Upper lobe of right lung (tissue), 1 donor: Measurements from ENCODE around the gene CCDC27. TPM values are rescaled to one million over a fixed set of nuclear protein-coding genes. Genes with fewer than 3 reads are reported as not detected.
A peak's percentile ranks its signal among the peaks of the same experiment; 100 is the strongest.

Experiments used
- ATAC-seq: fragments of 200-7000 bp; cut with Tn5 transposase; one replicate; pipeline ENCODE4 v1.9.1; 2020; ENCODE audit warnings: mild to moderate bottlenecking, moderate library complexity
- DNase-seq: peaks from one replicate; pipeline ENCODE4 v3.0.0-alpha.2; 2020
- H3K27ac ChIP-seq: fragments of 200-600 bp; one replicate; pipeline ENCODE4 v1.8.0; 2022
- H3K27me3 ChIP-seq: fragments of 200-600 bp; one replicate; pipeline ENCODE4 v1.8.0; 2022; ENCODE audit warnings: mild to moderate bottlenecking
- H3K36me3 ChIP-seq: fragments of 200-600 bp; one replicate; pipeline ENCODE4 v1.8.0; 2022
- H3K4me1 ChIP-seq: fragments of 200-600 bp; one replicate; pipeline ENCODE4 v1.8.0; 2022
- H3K4me3 ChIP-seq: fragments of 200-600 bp; one replicate; pipeline ENCODE4 v1.8.0; 2022; ENCODE audit warnings: mild to moderate bottlenecking
- H3K9me3 ChIP-seq: fragments of 200-600 bp; one replicate; pipeline ENCODE4 v1.8.0; 2022
- CTCF ChIP-seq: fragments of 200-600 bp; IDR thresholded peaks from one replicate; pipeline ENCODE4 v1.8.0; 2022; ENCODE audit warnings: antibody characterized with exemption
- intact Hi-C: fragments of 100-400 bp; cut with DNase I; formaldehyde crosslinking; loops from one replicate; pipeline ENCODE4 v1.11.0; 2022
- total RNA-seq: library from RNA; stranded (reverse); fragmentation: NEBNext Ultra II Directional; extraction: Animal tissue kit (Norgen Biotek cat#: 25700); gene quantifications from one replicate; pipeline ENCODE4 v1.2.1, GENCODE V29; 2021
- donor health status: DM: no; HTN: yes; CAD: no; lungs with severe emphysema.

CCDC27 gene
- total RNA-seq, 1 donor from 2014 or later: not detected

GRCh38 chr1:3772027-3772714 is 19.9 kb downstream of the CCDC27 start:
- peak; percentile 88 for ATAC-seq

GRCh38 chr1:3772715-3773571 is 20.7 kb downstream of the CCDC27 start, which contains the start of gene SMIM1:
SMIM1 (plus strand) TSS chr1:3772749; CDS start chr1:3775374, 2,625 bp downstream.
- Histone ChIP-seq H3K4me3 (peak within 1 kb of the TSS; percentile 61), H3K4me1 (peaks cover 13% of the 10 kb centered on the region), H3K9me3 (no peaks in the 10 kb centered on the region), H3K27me3 (no peaks in the 10 kb centered on the region), H3K36me3 (no peaks in the 10 kb centered on the region), H3K27ac (peak within 1 kb of the TSS; percentile 63)
- DNase-seq: peak; percentile 75
- TF ChIP-seq CTCF: no peak
- intact Hi-C loops: no loop called here
- ATAC-seq: peak; percentile 3

More at GRCh38 chr1:3772027-3772714, 19.9 kb downstream of the CCDC27 start:
- peaks cover 13% of the 10 kb centered on the region for H3K4me1 ChIP-seq
- peak overlapping the region; percentile 61 for H3K4me3 ChIP-seq
- peak overlapping the region; percentile 63 for H3K27ac ChIP-seq
- no peak for TF ChIP-seq CTCF
- peak; percentile 97 for DNase-seq
- intact Hi-C loops: no loop called here
- no peaks in the 10 kb centered on the region for H3K36me3 ChIP-seq
- no peaks in the 10 kb centered on the region for H3K9me3 ChIP-seq
- no peaks in the 10 kb centered on the region for H3K27me3 ChIP-seq

- ATAC-seq: no peak
Observed at GRCh38 chr1:3773572-3774275, 21.5 kb downstream of the CCDC27 start.

GRCh38 chr1:3774276-3774945 is 22.2 kb downstream of the CCDC27 start:
- H3K9me3 ChIP-seq: no peaks in the 10 kb centered on the region
- intact Hi-C loops: no loop called here
- H3K4me3 ChIP-seq: no peak overlapping the region
- H3K27ac ChIP-seq: no peak overlapping the region
- DNase-seq (no peak), ATAC-seq (no peak)
- peaks cover 13% of the 10 kb centered on the region for H3K4me1 ChIP-seq
- no peaks in the 10 kb centered on the region for H3K27me3 ChIP-seq
- H3K36me3 ChIP-seq: peaks cover 7% of the 10 kb centered on the region
- TF ChIP-seq CTCF: no peak

More at GRCh38 chr1:3773572-3774275, 21.5 kb downstream of the CCDC27 start:
- no peak for TF ChIP-seq CTCF
- Histone ChIP-seq H3K4me1 (peaks cover 13% of the 10 kb centered on the region), H3K27ac (no peak overlapping the region), H3K36me3 (peaks cover under 1% of the 10 kb centered on the region), H3K9me3 (no peaks in the 10 kb centered on the region), H3K27me3 (no peaks in the 10 kb centered on the region), H3K4me3 (peak overlapping the region; percentile 61)
- intact Hi-C loops: no loop called here
- DNase-seq: no peak

GRCh38 chr1:3774946-3775489 is 22.8 kb downstream of the CCDC27 start:
- peaks cover 13% of the 10 kb centered on the region for H3K36me3 ChIP-seq
- intact Hi-C loops: no loop called here
- H3K9me3 ChIP-seq: no peaks in the 10 kb centered on the region
- no peaks in the 10 kb centered on the region for H3K27me3 ChIP-seq
- peaks cover 13% of the 10 kb centered on the region for H3K4me1 ChIP-seq
- no peak overlapping the region for H3K27ac ChIP-seq
- no peak for DNase-seq
- no peak overlapping the region for H3K4me3 ChIP-seq
- no peak for ATAC-seq
- TF ChIP-seq CTCF: no peak
